Duodenal mucosa (tissue), 2 donors: ENCODE results near the gene GLIS2.

Experiments used
- H3K27ac ChIP-seq: one replicate; pipeline ENCODE4 v1.7.0; 2013; ENCODE audit warnings: low read depth, low read length
- H3K27me3 ChIP-seq, 2 donors: one replicate each; pipeline ENCODE4 v1.7.0; 2013; ENCODE audit warnings: low read length in 2 of 2, control low read depth in 1 of 2; ENCODE audit not compliant: insufficient read depth in 2 of 2, control insufficient read depth in 1 of 2
- H3K36me3 ChIP-seq, 2 donors: one replicate each; pipeline ENCODE4 v1.7.0; 2013; ENCODE audit warnings: low read length in 2 of 2, control low read depth in 1 of 2; ENCODE audit not compliant: insufficient read depth in 2 of 2, control insufficient read depth in 1 of 2
- H3K4me1 ChIP-seq, 2 donors: one replicate each; pipeline ENCODE4 v1.7.0; 2013; ENCODE audit warnings: low read length in 2 of 2, control low read depth in 1 of 2; ENCODE audit not compliant: insufficient read depth in 2 of 2, control insufficient read depth in 1 of 2
- H3K4me3 ChIP-seq, 2 donors: one replicate each; pipeline ENCODE4 v1.7.0; 2013; ENCODE audit warnings: low read length in 2 of 2, low read depth in 1 of 2
- H3K9ac ChIP-seq, 2 donors: one replicate each; pipeline ENCODE4 v1.7.0; 2013; ENCODE audit warnings: low read length in 2 of 2, low read depth in 1 of 2
- H3K9me3 ChIP-seq, 2 donors: one replicate each; pipeline ENCODE4 v1.7.0; 2013; ENCODE audit warnings: low read length in 2 of 2, control low read depth in 1 of 2; ENCODE audit not compliant: control insufficient read depth in 1 of 2

Gene GLIS2

DNA sequence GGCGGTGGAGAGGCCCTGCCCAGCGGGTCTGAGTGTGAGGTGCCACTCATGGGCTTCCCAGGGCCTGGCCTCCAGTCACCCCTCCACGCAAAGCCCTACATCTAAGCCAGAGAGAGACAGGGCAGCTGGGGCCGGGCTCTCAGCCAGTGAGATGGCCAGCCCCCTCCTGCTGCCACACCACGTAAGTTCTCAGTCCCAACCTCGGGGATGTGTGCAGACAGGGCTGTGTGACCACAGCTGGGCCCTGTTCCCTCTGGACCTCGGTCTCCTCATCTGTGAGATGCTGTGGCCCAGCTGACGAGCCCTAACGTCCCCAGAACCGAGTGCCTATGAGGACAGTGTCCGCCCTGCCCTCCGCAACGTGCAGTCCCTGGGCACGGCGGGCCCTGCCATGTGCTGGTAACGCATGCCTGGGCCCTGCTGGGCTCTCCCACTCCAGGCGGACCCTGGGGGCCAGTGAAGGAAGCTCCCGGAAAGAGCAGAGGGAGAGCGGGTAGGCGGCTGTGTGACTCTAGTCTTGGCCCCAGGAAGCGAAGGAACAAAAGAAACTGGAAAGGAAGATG is 67.0 kb downstream of the GLIS2 start:
- no peak overlapping the region for H3K27ac ChIP-seq
- no peak overlapping the region for H3K4me3 ChIP-seq
- no peaks in the 10 kb centered on the region for H3K9me3 ChIP-seq
- H3K9ac ChIP-seq = no peak overlapping the region
- H3K4me1 ChIP-seq = no peaks in the 10 kb centered on the region
- H3K27me3 ChIP-seq = no peaks in the 10 kb centered on the region
- peaks cover 8 to 57% of the 10 kb centered on the region in 2 donors for H3K36me3 ChIP-seq

DNA sequence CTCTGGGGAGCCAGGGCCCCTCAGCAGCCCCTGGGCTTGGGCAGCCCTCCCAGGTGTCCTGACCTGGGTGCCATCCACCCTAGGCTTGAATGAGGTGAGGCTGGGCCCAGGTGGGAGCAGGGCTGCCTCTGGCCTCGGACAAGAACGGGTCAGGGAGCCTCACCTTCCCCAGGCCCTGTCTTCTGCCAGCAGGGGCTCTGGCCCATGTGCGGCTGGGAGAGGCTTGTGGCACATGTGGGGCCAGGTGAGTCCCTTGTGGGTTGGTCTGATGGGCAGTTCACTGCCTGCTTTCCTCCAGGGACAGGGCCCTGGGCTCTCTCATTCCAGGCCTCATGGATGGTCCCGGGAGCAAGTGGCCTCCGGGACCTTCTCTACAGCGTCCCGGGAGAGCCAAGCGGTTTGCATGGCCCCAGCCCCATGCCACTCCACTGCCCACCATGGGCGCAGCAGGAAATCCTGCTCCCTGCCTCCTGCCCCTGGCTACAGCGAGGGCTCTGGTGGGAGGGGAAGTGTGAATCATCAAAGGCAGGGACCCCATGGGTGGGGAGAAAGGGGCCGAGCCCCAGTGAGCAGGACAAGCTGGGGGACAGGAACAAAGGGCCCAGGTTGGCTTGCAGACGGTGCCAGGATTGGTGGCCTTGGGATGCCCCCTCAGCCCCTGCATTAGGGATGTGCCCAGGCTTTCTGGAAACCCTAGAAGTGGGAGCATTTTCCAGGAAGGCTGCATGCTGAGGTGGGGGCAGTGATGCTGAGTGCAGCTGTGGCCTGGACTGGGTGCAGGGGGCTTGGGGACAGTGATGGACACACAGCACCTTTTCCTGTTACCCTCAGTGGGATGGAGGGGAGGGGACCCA is 68.0 kb downstream of the GLIS2 start:
- no peak overlapping the region for H3K27ac ChIP-seq
- no peak overlapping the region for H3K4me3 ChIP-seq
- no peak overlapping the region for H3K9ac ChIP-seq
- H3K4me1 ChIP-seq = no peaks in the 10 kb centered on the region
- H3K27me3 ChIP-seq = no peaks in the 10 kb centered on the region
- H3K9me3 ChIP-seq = no peaks in the 10 kb centered on the region
- H3K36me3 ChIP-seq = peaks cover 8 to 65% of the 10 kb centered on the region in 2 donors

DNA sequence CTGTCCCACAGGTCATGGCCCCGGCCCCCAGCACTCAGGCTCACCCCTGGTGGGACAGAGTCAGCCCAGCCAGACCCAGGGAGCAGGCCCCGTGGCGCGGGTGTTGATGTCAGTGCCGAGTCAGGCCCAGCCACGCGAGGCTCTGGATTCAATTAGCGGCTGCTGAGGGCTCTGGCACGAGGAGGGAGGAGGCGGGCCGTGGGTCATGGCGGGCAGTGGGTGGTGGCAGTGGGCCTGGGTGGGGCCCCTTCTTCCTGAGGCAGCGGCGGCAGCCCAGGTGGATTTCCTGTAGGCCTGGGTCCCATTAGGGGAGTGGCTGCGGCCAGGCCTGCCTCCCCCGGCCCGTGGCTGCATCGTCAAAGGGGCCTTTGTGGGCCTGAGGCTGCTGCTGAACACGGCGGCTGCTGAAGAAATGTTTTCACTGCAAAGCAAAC is 68.7 kb downstream of the GLIS2 start:
- no peak overlapping the region for H3K27ac ChIP-seq
- H3K4me3 ChIP-seq = no peak overlapping the region
- no peaks in the 10 kb centered on the region for H3K4me1 ChIP-seq
- H3K36me3 ChIP-seq = peaks cover 8 to 71% of the 10 kb centered on the region in 2 donors
- no peaks in the 10 kb centered on the region for H3K27me3 ChIP-seq
- H3K9me3 ChIP-seq = no peaks in the 10 kb centered on the region
- no peak overlapping the region for H3K9ac ChIP-seq

DNA sequence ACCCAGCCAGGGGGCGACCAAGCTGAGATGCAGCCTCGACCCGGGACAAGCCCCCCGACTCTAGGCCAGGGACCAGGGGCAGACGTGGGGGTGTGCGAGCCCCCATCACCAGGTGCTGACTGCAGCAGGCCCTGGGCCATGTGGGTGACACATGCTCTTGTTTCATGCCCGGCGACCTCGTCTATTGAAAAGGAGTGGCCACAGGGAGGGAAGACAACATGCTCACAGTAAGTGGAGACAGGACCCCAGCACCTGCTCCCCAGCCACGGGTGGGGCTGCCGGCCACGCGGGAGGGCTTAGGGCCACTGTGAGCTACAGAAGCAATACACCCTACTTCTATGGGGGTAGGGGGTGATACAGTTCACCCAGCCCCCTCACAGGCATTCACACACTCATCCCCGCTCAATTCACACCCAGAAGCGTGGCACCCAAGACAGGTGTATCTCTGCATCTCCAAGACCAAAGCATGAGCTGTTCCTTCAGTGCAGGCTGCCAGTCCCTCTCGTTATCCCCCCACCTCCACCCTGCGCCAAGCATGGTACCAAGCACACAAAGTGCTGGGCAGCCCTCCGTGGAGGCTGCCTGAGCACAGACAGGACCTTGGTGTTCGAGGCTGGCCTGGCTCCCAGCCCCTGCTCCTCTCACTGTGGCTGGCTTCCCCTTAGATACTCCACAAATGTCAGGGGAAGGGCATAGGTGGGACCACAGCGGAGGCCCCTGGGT is 69.4 kb downstream of the GLIS2 start:
- Histone ChIP-seq H3K4me3 (no peak overlapping the region), H3K36me3 (peaks cover 8 to 76% of the 10 kb centered on the region in 2 donors), H3K27me3 (no peaks in the 10 kb centered on the region), H3K9ac (no peak overlapping the region), H3K4me1 (no peaks in the 10 kb centered on the region), H3K9me3 (no peaks in the 10 kb centered on the region), H3K27ac (no peak overlapping the region)

DNA sequence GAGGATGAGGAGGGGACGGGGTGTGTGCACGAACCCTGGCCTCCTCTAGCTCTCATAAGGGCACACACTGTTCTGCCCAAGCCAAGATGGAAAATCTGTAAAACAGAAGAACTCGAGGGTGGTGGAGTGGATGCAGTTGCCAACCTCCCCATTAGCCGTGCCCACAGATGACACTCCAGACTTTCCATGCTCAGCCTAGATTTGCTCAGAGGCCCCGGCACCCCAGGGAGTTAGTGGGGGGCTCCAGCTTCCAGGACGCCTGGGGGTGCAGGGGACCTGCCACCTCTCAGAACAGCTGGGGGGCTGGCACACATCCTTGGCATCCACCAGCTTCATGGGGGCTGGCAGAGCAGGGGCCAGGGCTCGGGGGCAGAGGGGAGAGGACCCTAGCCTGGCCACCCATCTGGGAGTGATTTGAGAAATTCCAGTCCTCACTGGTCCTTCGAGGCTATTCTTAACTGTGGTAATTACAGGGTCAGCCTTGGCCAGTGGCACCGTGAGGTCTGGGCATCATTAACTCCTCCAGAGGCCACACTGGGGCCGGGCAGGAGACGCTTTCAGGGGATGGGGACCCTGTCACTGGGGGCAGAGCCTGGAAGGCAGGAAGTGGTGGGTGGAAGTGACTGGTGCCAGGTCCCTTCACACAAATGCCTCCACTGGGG is 70.1 kb downstream of the GLIS2 start:
- Histone ChIP-seq H3K9me3 (no peaks in the 10 kb centered on the region), H3K27me3 (no peaks in the 10 kb centered on the region), H3K9ac (no peak overlapping the region), H3K4me3 (no peak overlapping the region), H3K4me1 (no peaks in the 10 kb centered on the region), H3K27ac (no peak overlapping the region), H3K36me3 (peaks cover 8 to 76% of the 10 kb centered on the region in 2 donors)

DNA sequence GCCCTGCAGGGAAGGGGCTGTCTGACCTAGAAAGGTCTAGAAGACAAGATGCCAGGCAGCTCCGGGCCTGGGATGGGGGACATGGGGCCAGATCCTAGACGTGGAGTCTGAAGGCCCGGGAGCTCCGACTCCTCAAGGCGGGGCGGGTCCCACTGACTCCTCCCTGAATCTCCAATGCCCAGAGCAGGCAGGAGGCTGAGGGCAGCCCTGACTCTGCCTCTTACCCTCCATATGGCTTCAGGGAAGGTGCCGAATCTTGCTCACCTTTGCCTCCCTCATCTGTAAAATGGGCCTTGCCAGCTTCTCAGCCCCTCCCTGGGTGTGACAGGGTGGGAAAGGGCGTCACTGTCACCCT is 70.6 kb downstream of the GLIS2 start:
- peaks cover 8 to 73% of the 10 kb centered on the region in 2 donors for H3K36me3 ChIP-seq

DNA sequence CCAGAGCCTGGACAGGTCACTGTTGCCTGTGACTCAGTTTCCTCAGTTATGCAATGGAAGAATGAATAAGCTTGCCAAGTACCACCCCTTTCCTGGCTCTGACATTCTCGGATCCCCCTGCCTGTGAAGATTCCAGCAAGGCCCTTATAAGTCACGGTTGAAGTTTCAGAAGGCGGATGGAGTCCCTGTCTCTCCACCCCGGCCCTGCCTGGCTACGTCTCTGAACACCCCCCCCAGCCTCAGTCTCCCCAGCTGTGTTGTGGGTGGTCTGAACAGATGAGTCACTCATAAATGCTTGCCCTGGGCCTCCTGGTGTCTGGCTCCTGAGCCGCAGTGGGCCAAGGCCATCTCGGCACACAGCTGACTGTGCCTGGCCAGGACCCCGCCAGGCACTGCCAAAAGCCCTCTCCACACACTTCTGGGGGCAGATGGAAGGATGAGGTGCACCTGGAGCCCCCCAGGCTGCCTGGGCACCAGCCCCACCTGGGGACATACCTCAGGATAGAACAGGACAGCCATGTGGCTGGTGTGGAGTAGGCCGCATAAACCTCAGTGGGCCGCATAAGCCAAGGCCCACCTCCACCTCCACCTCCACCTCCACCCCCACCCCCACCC is 71.2 kb downstream of the GLIS2 start:
- H3K27ac ChIP-seq = no peak overlapping the region
- no peak overlapping the region for H3K4me3 ChIP-seq
- no peaks in the 10 kb centered on the region for H3K27me3 ChIP-seq
- no peaks in the 10 kb centered on the region for H3K9me3 ChIP-seq
- no peaks in the 10 kb centered on the region for H3K4me1 ChIP-seq
- peaks cover 8 to 67% of the 10 kb centered on the region in 2 donors for H3K36me3 ChIP-seq
- H3K9ac ChIP-seq = no peak overlapping the region

More for the DNA sequence above, 70.6 kb downstream of the GLIS2 start:
- no peaks in the 10 kb centered on the region for H3K9me3 ChIP-seq
- no peak overlapping the region for H3K4me3 ChIP-seq
- H3K9ac ChIP-seq = no peak overlapping the region
- H3K4me1 ChIP-seq = no peaks in the 10 kb centered on the region
- no peak overlapping the region for H3K27ac ChIP-seq
- H3K27me3 ChIP-seq = no peaks in the 10 kb centered on the region

DNA sequence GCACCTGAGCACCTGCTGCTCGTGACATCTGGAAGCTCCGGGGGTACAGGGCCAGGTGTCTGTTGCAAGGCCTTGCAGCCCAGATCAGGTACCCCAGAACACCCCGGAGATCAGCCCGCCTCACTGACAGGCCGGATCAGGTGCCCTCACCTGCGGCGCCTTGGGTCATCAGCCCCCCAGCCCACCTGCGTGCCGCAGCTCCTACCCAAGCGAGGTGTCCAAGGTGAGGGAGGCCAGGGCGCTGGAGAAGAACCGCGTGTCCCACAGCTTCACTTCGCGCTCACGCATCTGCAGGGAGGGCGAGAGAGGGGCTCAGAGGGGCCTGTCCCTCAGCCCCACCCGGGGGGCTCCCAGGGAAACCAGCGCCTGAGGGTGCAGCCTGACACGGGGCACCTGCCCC is 71.9 kb downstream of the GLIS2 start:
- Histone ChIP-seq H3K4me1 (peaks cover 0 to under 1% of the 10 kb centered on the region in 2 donors), H3K27ac (no peak overlapping the region), H3K4me3 (no peak overlapping the region), H3K9ac (no peak overlapping the region), H3K9me3 (no peaks in the 10 kb centered on the region), H3K36me3 (peaks cover 8 to 62% of the 10 kb centered on the region in 2 donors), H3K27me3 (no peaks in the 10 kb centered on the region)

DNA sequence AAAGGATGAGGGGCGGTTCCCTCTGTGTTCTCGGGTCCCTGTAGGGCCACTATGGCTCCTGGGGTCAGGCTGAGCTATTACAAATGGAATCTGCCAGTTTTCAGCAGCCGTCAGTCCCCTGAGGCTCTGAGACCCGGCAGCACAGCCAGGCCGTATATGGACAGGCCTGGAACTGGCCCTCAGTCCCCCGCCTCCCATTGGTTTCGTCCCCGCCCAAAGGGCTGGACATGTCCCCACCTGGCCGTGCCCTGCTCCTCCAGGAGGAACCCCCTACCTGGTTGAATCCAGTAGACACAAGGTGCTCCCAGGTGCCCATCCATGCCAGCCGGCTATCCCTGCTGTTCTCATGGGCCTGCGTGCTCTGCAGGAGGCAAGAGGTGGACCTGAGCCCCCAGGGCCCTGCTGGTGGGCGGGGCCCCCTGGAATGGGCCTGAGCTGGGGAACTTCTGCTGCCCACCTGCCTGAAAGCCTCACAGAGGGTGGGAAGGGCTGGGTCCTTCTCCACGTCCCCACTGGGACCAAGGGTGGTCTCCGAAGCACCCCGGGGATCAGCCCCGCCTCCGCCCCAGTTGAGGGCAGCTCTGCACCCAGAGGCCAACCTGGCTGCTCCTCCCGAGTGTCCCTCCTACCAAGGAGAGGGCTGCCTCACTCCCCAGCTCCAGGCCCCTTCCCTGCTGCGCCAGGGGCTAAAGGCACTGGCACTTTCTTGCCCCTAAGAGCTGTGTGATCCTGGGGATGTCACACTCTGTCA is 72.6 kb downstream of the GLIS2 start:
- Histone ChIP-seq H3K4me3 (no peak overlapping the region), H3K27me3 (no peaks in the 10 kb centered on the region), H3K27ac (no peak overlapping the region), H3K9ac (no peak overlapping the region), H3K36me3 (peaks cover 8 to 61% of the 10 kb centered on the region in 2 donors), H3K4me1 (peaks cover 0 to 3% of the 10 kb centered on the region in 2 donors), H3K9me3 (no peaks in the 10 kb centered on the region)
